ENCODE measurements around the gene MTHFD1L. TPM values are rescaled to one million over a fixed set of nuclear protein-coding genes. Genes with fewer than 3 reads are reported as not detected.
A peak's percentile ranks its signal among the peaks of the same experiment; 100 is the strongest.

The MTHFD1L gene
- total and polyA plus RNA-seq, 2 of the 8 experiments (the other 6 are each of a cell fraction or from before 2014, with no cell fraction given) = 29.2 to 105 TPM

GRCh38 chr6:150876598-150876997, 11.1 kb downstream of the MTHFD1L start:
- FAIRE-seq (no peak), DNase-seq (ENCODE audit: low read depth in 1 of 2, low spot score in 2 of 2) (no peak)
- Histone ChIP-seq H3K56ac (replicated peaks; ENCODE audit: insufficient read length, low read depth, low read length) (no peak overlapping the region), H3K36me3 (ENCODE audit: control insufficient read depth in 2 of 4, insufficient read depth in 4 of 4, low read length in 3 of 4) (peaks cover 0 to 13% (median 2%) of the 10 kb centered on the region in 4 experiments; a peak in 2 of 8 replicates), H4K8ac (ENCODE audit: extremely low read depth, insufficient read depth, low read length) (no peak overlapping the region), H2BK15ac (ENCODE audit: low read length) (no peak overlapping the region), H3K79me2 (ENCODE audit: control insufficient read depth in 1 of 2, insufficient read depth in 2 of 2, low read length in 2 of 2) (peaks cover 0 to 80% of the 10 kb centered on the region in 2 experiments; a peak in 3 of 4 replicates), H3K4me1 (replicated peaks in 1 of 4; ENCODE audit: control insufficient read depth in 3 of 4, insufficient read depth in 4 of 4, low read length in 3 of 4) (peaks cover 2 to 21% (median 11%) of the 10 kb centered on the region in 4 experiments; a peak in 6 of 7 replicates), H3K27ac (ENCODE audit: low read depth, low read length) (no peak overlapping the region), H2BK120ac (replicated peaks; ENCODE audit: low read depth, low read length) (no peak overlapping the region), H3K14ac (ENCODE audit: insufficient read length) (no peak overlapping the region), H2AFZ (ENCODE audit: low read length) (no peak overlapping the region), H4K91ac (replicated peaks; ENCODE audit: insufficient read length, low read length) (no peak overlapping the region), H4K20me1 (replicated peaks in 1 of 2; ENCODE audit: control insufficient read depth in 1 of 2, insufficient read depth in 2 of 2, low read length in 2 of 2) (peaks cover 2 to 6% of the 10 kb centered on the region in 2 experiments), H2BK5ac (ENCODE audit: low read depth, low read length) (no peak overlapping the region), H3K27me3 (replicated peaks in 1 of 4; ENCODE audit: control insufficient read depth in 3 of 4, extremely low read depth in 1 of 4, insufficient read depth in 3 of 4, low read length in 3 of 4) (no peaks in the 10 kb centered on the region), H3K18ac (ENCODE audit: extremely low read depth, low read length) (no peak overlapping the region), H3K23me2 (ENCODE audit: low read depth, low read length) (no peaks in the 10 kb centered on the region), H2BK12ac (ENCODE audit: low read depth, low read length) (no peak overlapping the region), H2AK5ac (ENCODE audit: low read depth, low read length) (no peak overlapping the region), H3K9me3 (ENCODE audit: insufficient read depth in 2 of 2, low read depth in 1 of 2, low read length in 1 of 2) (no peaks in the 10 kb centered on the region), H3K79me1 (ENCODE audit: low read depth, low read length) (peaks cover 5% of the 10 kb centered on the region; the same call in 1 of the 2 replicates), H3K23ac (ENCODE audit: insufficient read length) (no peak overlapping the region), H3K9ac (replicated peaks in 1 of 4; ENCODE audit: extremely low read depth in 1 of 4, low read depth in 3 of 4, low read length in 3 of 4) (no peak overlapping the region), H4K5ac (ENCODE audit: insufficient read length, low read depth, low read length) (no peak overlapping the region), H3K4me2 (ENCODE audit: insufficient read depth in 1 of 2, low read depth in 2 of 2, low read length in 2 of 2) (peak overlapping the region in 1 of 2 experiments; percentile 15; a peak in 1 of 4 replicates), H3K4ac (replicated peaks; ENCODE audit: insufficient read length, low read depth, low read length) (no peak overlapping the region), H3K4me3 (ENCODE audit: extremely low read depth in 1 of 4, insufficient read depth in 2 of 4, low read depth in 3 of 4, low read length in 4 of 4) (no peak overlapping the region), H2BK20ac (ENCODE audit: low read length) (no peak overlapping the region)
- WGBS, 2 experiments (ENCODE audit: extremely low coverage in 1 of 2, insufficient coverage in 1 of 2, insufficient read length in 1 of 2, insufficient replicate concordance in 2 of 2, low coverage in 1 of 2, low lambda C conversion rate in 2 of 2, missing lambda C conversion rate in 1 of 2) = 90% methylated on average over 5 of the region's 5 CpGs; no CpG with 5 or more reads in 1 of the 2 experiments
- CTCF ChIA-PET (ENCODE audit: partially characterized antibody) = interaction anchor here (1.0 to 5.8 kb wide), 5 partner anchors 9 to 130 kb away, joined by 3 to 33 read pairs (median 6); no protein-coding TSS in a partner anchor
- TF ChIP-seq EZH2 (IDR thresholded peaks at IDR 0.05; ENCODE audit: low read depth, low read length, severe bottlenecking) (no peak), KDM4A (IDR thresholded peaks at IDR 0.05; ENCODE audit: low read depth, low read length, severe bottlenecking) (no peak), FOSL1 (IDR thresholded peaks at IDR 0.05; ENCODE audit: insufficient read depth, low read depth, low read length) (no peak), BCL11A (IDR thresholded peaks at IDR 0.05; ENCODE audit: low read depth in 2 of 2, low read length in 2 of 2) (no peak), KDM5A (IDR thresholded peaks at IDR 0.05; ENCODE audit: low read length) (no peak)
- POLR2A ChIA-PET (ENCODE audit: partially characterized antibody) = interaction anchor here (6.5 kb wide), 1 partner anchor 11 kb away, joined by 69 read pairs; the partner anchor contains the start of gene MTHFD1L

Data from H1 (cell line).